Measurements from ENCODE around the gene SAP30BP.

The SAP30BP gene

DNA sequence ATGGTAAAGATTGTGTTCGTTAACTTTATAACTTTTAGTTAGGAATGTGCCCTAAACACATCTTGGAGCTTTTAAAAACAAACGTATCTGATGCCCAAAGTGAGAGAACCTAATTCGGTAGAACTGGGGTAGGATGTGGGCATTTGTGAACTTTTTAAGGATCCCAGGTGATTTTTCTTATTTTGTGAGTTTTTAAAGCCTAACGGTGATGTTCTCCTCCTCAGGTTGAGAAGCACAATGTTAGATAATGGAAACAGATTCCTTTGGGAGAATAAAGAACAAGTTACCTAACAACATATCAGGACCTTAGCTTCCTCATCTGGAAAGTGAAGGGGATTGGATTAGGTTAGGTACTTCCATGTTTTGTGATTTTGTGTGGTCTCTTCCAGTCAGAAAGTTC lies 687 bp downstream of the SAP30BP start:
- TF ChIP-seq POLR2A (IDR thresholded peaks at IDR 0.05; ENCODE audit: extremely low read depth, insufficient read length) = no peak
- no peak for TF ChIP-seq MYC (IDR thresholded peaks at IDR 0.05; ENCODE audit: low read depth, low read length)
- no peak for TF ChIP-seq MAX (IDR thresholded peaks at IDR 0.05; ENCODE audit: low read depth, low read length)
- TF ChIP-seq CTCF (IDR thresholded peaks at IDR 0.05; ENCODE audit: low read depth, low read length) = no peak
- DNase-seq (ENCODE audit: low read depth) = no peak
- peak overlapping the region; percentile 100 for H3K4me3 ChIP-seq (ENCODE audit: low read depth, low read length)

DNA sequence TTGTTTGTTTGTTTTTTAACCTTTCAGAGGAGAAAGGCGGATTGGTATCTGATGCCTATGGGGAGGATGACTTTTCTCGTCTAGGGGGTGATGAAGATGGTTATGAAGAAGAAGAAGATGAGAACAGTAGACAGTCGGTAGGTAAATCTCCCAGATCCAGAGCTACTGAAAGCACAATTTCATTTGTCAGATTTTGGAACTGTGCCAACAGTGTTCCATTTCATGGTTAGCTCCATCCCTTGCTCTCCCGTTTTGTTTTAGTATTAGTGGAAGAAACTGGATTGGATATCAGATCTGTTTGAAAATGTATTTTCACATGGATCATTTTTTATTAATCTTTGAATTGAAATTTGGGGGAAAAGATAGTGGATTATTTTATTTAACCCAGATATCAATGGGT lies 1.4 kb downstream of the SAP30BP start:
- peak overlapping the region; percentile 100 for H3K4me3 ChIP-seq (ENCODE audit: low read depth, low read length)
- TF ChIP-seq MAX (IDR thresholded peaks at IDR 0.05; ENCODE audit: low read depth, low read length) (no peak), MYC (IDR thresholded peaks at IDR 0.05; ENCODE audit: low read depth, low read length) (no peak), POLR2A (IDR thresholded peaks at IDR 0.05; ENCODE audit: extremely low read depth, insufficient read length) (no peak), CTCF (IDR thresholded peaks at IDR 0.05; ENCODE audit: low read depth, low read length) (no peak)
- DNase-seq (ENCODE audit: low read depth) = no peak

- H3K4me3 ChIP-seq (ENCODE audit: low read depth, low read length) = no peak overlapping the region
- DNase-seq (ENCODE audit: low read depth) = no peak
- TF ChIP-seq MAX (IDR thresholded peaks at IDR 0.05; ENCODE audit: low read depth, low read length) = no peak
- no peak for TF ChIP-seq MYC (IDR thresholded peaks at IDR 0.05; ENCODE audit: low read depth, low read length)
- TF ChIP-seq POLR2A (IDR thresholded peaks at IDR 0.05; ENCODE audit: extremely low read depth, insufficient read length) = no peak
- TF ChIP-seq CTCF (IDR thresholded peaks at IDR 0.05; ENCODE audit: low read depth, low read length) = no peak
These were observed 3.7 kb downstream of the SAP30BP start for GRCh38 chr17:75670868-75671267.

DNA sequence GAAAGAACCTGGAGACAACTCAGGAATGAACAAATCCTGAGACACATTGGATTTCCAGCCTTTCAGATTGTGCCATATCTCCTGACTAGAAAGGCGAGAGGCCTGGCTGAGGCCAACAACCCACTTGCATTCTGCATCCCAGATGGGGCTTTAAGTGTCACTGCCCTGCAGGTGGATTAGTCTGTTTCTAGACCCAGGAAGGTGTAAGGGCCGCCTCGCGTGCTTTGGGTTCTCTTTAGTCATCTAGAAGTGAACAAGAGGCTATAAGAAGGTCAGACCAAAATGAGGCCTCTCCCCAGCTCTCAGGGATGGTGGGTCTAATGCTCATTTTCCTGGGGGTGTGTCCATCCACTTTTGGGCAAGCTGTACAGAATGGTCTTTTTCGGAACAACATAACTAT lies 4.9 kb downstream of the SAP30BP start:
- H3K4me3 ChIP-seq (ENCODE audit: low read depth, low read length) = no peak overlapping the region
- TF ChIP-seq MYC (IDR thresholded peaks at IDR 0.05; ENCODE audit: low read depth, low read length) (no peak), POLR2A (IDR thresholded peaks at IDR 0.05; ENCODE audit: extremely low read depth, insufficient read length) (no peak), CTCF (IDR thresholded peaks at IDR 0.05; ENCODE audit: low read depth, low read length) (no peak), MAX (IDR thresholded peaks at IDR 0.05; ENCODE audit: low read depth, low read length) (no peak)
- DNase-seq (ENCODE audit: low read depth) = no peak

DNA sequence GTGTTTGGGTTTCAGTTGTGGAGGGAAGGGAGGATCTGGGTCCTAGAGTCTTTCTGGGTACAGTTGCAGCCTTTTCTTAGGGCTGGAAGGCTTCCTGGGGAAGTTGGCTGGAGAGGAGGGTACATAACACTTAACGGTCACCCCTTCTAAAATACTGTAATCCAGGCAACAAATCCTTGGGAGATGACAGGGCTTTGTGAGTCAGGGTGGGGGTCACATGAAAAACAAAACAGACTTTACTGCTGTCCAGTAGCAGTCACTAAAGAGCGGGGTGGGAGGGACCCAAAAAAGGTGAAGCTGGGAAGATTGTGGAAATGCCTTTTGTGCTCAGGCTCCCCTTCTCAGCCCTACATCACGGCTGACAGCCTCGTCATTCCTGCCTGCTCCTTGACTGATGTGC lies 6.3 kb downstream of the SAP30BP start:
- no peak overlapping the region for H3K4me3 ChIP-seq (ENCODE audit: low read depth, low read length)
- DNase-seq (ENCODE audit: low read depth) = no peak
- TF ChIP-seq MYC (IDR thresholded peaks at IDR 0.05; ENCODE audit: low read depth, low read length) = no peak
- TF ChIP-seq CTCF (IDR thresholded peaks at IDR 0.05; ENCODE audit: low read depth, low read length) = no peak
- TF ChIP-seq POLR2A (IDR thresholded peaks at IDR 0.05; ENCODE audit: extremely low read depth, insufficient read length) = no peak
- TF ChIP-seq MAX (IDR thresholded peaks at IDR 0.05; ENCODE audit: low read depth, low read length) = no peak

DNA sequence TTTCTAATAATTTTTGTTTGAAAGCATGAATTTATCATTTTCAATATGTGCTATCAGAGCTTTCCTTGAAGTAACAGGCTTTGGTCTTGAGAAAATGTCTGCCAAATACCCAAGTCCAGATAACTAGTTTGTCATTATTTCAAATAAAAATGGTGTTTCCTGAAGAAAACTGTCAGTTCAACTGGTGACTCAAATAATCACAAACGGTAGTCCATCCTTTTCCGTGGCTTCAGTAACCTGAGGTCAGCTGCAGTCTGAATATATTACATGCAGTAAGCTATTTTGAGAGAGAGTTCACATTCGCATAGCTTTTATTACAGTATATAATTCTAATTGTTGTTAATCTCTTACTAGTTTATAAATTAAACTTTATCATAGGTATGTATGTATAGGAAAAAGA lies 9.3 kb downstream of the SAP30BP start:
- no peak for DNase-seq (ENCODE audit: low read depth)
- H3K4me3 ChIP-seq (ENCODE audit: low read depth, low read length) = no peak overlapping the region
- no peak for TF ChIP-seq CTCF (IDR thresholded peaks at IDR 0.05; ENCODE audit: low read depth, low read length)
- no peak for TF ChIP-seq POLR2A (IDR thresholded peaks at IDR 0.05; ENCODE audit: extremely low read depth, insufficient read length)
- no peak for TF ChIP-seq MYC (IDR thresholded peaks at IDR 0.05; ENCODE audit: low read depth, low read length)
- no peak for TF ChIP-seq MAX (IDR thresholded peaks at IDR 0.05; ENCODE audit: low read depth, low read length)

All from NB4 (cell line).